ENCODE results near the gene FANCC. TPM values are rescaled to one million over a fixed set of nuclear protein-coding genes. Genes with fewer than 3 reads are reported as not detected.

The FANCC gene
- total RNA-seq, 1 experiment from 2014 or later: 14.5 TPM

GRCh38 chr9:95316794-95317118 is 753 bp downstream of the FANCC start:
- BruUV-seq (replicated peaks): no TSS peak
- H3K27me3 Mint-ChIP-seq (ENCODE audit: unreplicated experiment): peaks cover 7% of the 10 kb centered on the region
- peaks cover 14% of the 10 kb centered on the region for H3K4me1 Mint-ChIP-seq (ENCODE audit: low read depth, unreplicated experiment)
- H3K36me3 Mint-ChIP-seq (ENCODE audit: insufficient read depth, unreplicated experiment): peaks cover 22% of the 10 kb centered on the region
- intact Hi-C loops (cut with micrococcal nuclease; ENCODE audit: unreplicated experiment): no loop called here
- peak; percentile 71 for DNase-seq
- no peaks in the 10 kb centered on the region for H3K9me3 Mint-ChIP-seq (ENCODE audit: low read depth, unreplicated experiment)
- no peak for TF ChIP-seq CTCF (IDR thresholded peaks at IDR 0.05; ENCODE audit: unreplicated experiment)
- H3K4me3 Mint-ChIP-seq (ENCODE audit: low read depth, unreplicated experiment): peak overlapping the region; percentile 86
- CTCF ChIA-PET: interaction anchor here (0.5 to 0.6 kb wide), 2 partner anchors 81 to 677 kb away, joined by 3 to 8 read pairs; no protein-coding TSS in a partner anchor
- H3K27ac Mint-ChIP-seq (ENCODE audit: unreplicated experiment): peak overlapping the region; percentile 75

- H3K4me1 Mint-ChIP-seq (ENCODE audit: low read depth, unreplicated experiment): peaks cover 14% of the 10 kb centered on the region
- H3K27me3 Mint-ChIP-seq (ENCODE audit: unreplicated experiment): peaks cover 2% of the 10 kb centered on the region
- TF ChIP-seq CTCF (IDR thresholded peaks at IDR 0.05; ENCODE audit: unreplicated experiment): no peak
- BruUV-seq (replicated peaks): TSS peak; percentile 49
- intact Hi-C loops (cut with micrococcal nuclease; ENCODE audit: unreplicated experiment): no loop called here
- H3K36me3 Mint-ChIP-seq (ENCODE audit: insufficient read depth, unreplicated experiment): peaks cover 22% of the 10 kb centered on the region
- H3K4me3 Mint-ChIP-seq (ENCODE audit: low read depth, unreplicated experiment): peak overlapping the region; percentile 86
- H3K27ac Mint-ChIP-seq (ENCODE audit: unreplicated experiment): peak overlapping the region; percentile 75
- no peaks in the 10 kb centered on the region for H3K9me3 Mint-ChIP-seq (ENCODE audit: low read depth, unreplicated experiment)
- CTCF ChIA-PET: interaction anchor here (0.5 to 0.6 kb wide), 2 partner anchors 81 to 677 kb away, joined by 3 to 8 read pairs; no protein-coding TSS in a partner anchor
- no peak for DNase-seq
These were observed 1.2 kb downstream of the FANCC start for GRCh38 chr9:95316274-95316673.

GRCh38 chr9:95315108-95315746 is 2.3 kb downstream of the FANCC start:
- intact Hi-C loops (cut with micrococcal nuclease; ENCODE audit: unreplicated experiment): no loop called here

GRCh38 chr9:95313010-95313498 is 4.5 kb downstream of the FANCC start:
- intact Hi-C loops (cut with micrococcal nuclease; ENCODE audit: unreplicated experiment): no loop called here
- H3K27ac Mint-ChIP-seq (ENCODE audit: unreplicated experiment): no peak overlapping the region
- no TSS peak for BruUV-seq (replicated peaks)
- no peak overlapping the region for H3K4me3 Mint-ChIP-seq (ENCODE audit: low read depth, unreplicated experiment)
- CTCF ChIA-PET: no interaction called here
- no peak for DNase-seq
- H3K27me3 Mint-ChIP-seq (ENCODE audit: unreplicated experiment): no peaks in the 10 kb centered on the region
- no peak for TF ChIP-seq CTCF (IDR thresholded peaks at IDR 0.05; ENCODE audit: unreplicated experiment)
- peaks cover 14% of the 10 kb centered on the region for H3K4me1 Mint-ChIP-seq (ENCODE audit: low read depth, unreplicated experiment)
- H3K36me3 Mint-ChIP-seq (ENCODE audit: insufficient read depth, unreplicated experiment): peaks cover 19% of the 10 kb centered on the region
- H3K9me3 Mint-ChIP-seq (ENCODE audit: low read depth, unreplicated experiment): no peaks in the 10 kb centered on the region

More at GRCh38 chr9:95315108-95315746, 2.3 kb downstream of the FANCC start:
- Mint-ChIP-seq H3K36me3 (ENCODE audit: insufficient read depth, unreplicated experiment) (peaks cover 22% of the 10 kb centered on the region), H3K27me3 (ENCODE audit: unreplicated experiment) (no peaks in the 10 kb centered on the region), H3K4me1 (ENCODE audit: low read depth, unreplicated experiment) (peaks cover 14% of the 10 kb centered on the region), H3K27ac (ENCODE audit: unreplicated experiment) (no peak overlapping the region), H3K9me3 (ENCODE audit: low read depth, unreplicated experiment) (no peaks in the 10 kb centered on the region), H3K4me3 (ENCODE audit: low read depth, unreplicated experiment) (no peak overlapping the region)
- BruUV-seq (replicated peaks): no TSS peak
- no peak for DNase-seq
- no peak for TF ChIP-seq CTCF (IDR thresholded peaks at IDR 0.05; ENCODE audit: unreplicated experiment)
- CTCF ChIA-PET: interaction anchor here (0.6 kb wide), 1 partner anchor 1566 kb away, joined by 3 read pairs; no protein-coding TSS in a partner anchor
